OCI-LY7 (cell line): ENCODE measurements around the gene PSMF1. TPM values are rescaled to one million over a fixed set of nuclear protein-coding genes. Genes with fewer than 3 reads are reported as not detected.

Source experiments
- BruUV-seq: library from RNA; stranded (reverse); fragments of 400-500 nt; replicated peaks from 2 replicates; lab custom pipeline; 2021; lab: Mats Ljungman, UMichigan
- CTCF ChIA-PET: fragments of 300-600 bp; sonication (Branson Sonifier 250); formaldehyde crosslinking; loops from one replicate; lab custom pipeline; 2022; ENCODE audit warnings: antibody characterized with exemption; ENCODE audit not compliant: unreplicated experiment; lab: Charles Lee
- POLR2A ChIA-PET: fragments of 300-600 bp; sonication (Branson Sonifier 250); formaldehyde crosslinking; loops from one replicate; lab custom pipeline; 2022; ENCODE audit warnings: antibody characterized with exemption; lab: Charles Lee
- DNase-seq: peaks from one replicate; pipeline ENCODE4 v3.0.0-alpha.2; 2015; ENCODE audit warnings: low spot score
- H2AFZ ChIP-seq: fragments of 200-600 bp; sonication (generic), shearing (Covaris generic); 2 replicates; pipeline ENCODE4 v1.6.1; 2014; ENCODE audit warnings: mild to moderate bottlenecking, antibody characterized with exemption, low read length, moderate library complexity
- H3K27ac ChIP-seq: fragments of 200-600 bp; sonication (generic); 2 replicates; pipeline ENCODE4 v1.5.1; 2014; ENCODE audit warnings: mixed run types, low read depth, mild to moderate bottlenecking, moderate library complexity, low read length, inconsistent platforms; ENCODE audit not compliant: poor library complexity, severe bottlenecking
- H3K36me3 ChIP-seq: fragments of 200-600 bp; sonication (generic); 2 replicates; pipeline ENCODE4 v1.6.1; 2014; ENCODE audit warnings: mild to moderate bottlenecking, antibody characterized with exemption, low read length, moderate library complexity, mixed read lengths; ENCODE audit not compliant: insufficient read depth
- H3K4me1 ChIP-seq: fragments of 200-600 bp; sonication (generic); 2 replicates; pipeline ENCODE4 v1.5.1; 2014; ENCODE audit warnings: mild to moderate bottlenecking, low read length; ENCODE audit not compliant: insufficient read depth, poor library complexity, severe bottlenecking
- H3K4me2 ChIP-seq: fragments of 200-600 bp; sonication (generic); 2 replicates; pipeline ENCODE4 v1.6.1; 2014; ENCODE audit warnings: mild to moderate bottlenecking, low read length
- H3K4me3 ChIP-seq: fragments of 200-600 bp; sonication (generic); 2 replicates; pipeline ENCODE4 v1.5.1; 2014; ENCODE audit warnings: mild to moderate bottlenecking, low read depth, low read length; ENCODE audit not compliant: poor library complexity, severe bottlenecking
- H3K79me2 ChIP-seq: fragments of 200-600 bp; sonication (generic); 2 replicates; pipeline ENCODE4 v1.6.1; 2016; ENCODE audit warnings: low read depth, mild to moderate bottlenecking, low read length, moderate library complexity, mixed read lengths; ENCODE audit not compliant: insufficient read depth
- H3K9me2 ChIP-seq: fragments of 200-600 bp; sonication (generic); 2 replicates; pipeline ENCODE4 v1.6.1; 2016; ENCODE audit warnings: mild to moderate bottlenecking, low read length, mixed read lengths; ENCODE audit not compliant: insufficient read depth
- H3K9me3 ChIP-seq: fragments of 200-600 bp; sonication (generic); 2 replicates; pipeline ENCODE4 v1.6.1; 2014; ENCODE audit warnings: mild to moderate bottlenecking, mixed run types, low read length, mixed read lengths
- H4K20me1 ChIP-seq: fragments of 200-600 bp; sonication (generic); 2 replicates; pipeline ENCODE4 v1.6.1; 2014; ENCODE audit warnings: mild to moderate bottlenecking, antibody characterized with exemption, low read length, moderate library complexity, mixed read lengths; ENCODE audit not compliant: insufficient read depth
- CTCF ChIP-seq: fragments of 200-600 bp; sonication (generic); conservative IDR thresholded peaks from 2 replicates; pipeline ENCODE4 v1.5.1; 2014; ENCODE audit warnings: mild to moderate bottlenecking, antibody characterized with exemption, low read length, moderate library complexity, mixed read lengths
- EZH2phosphoT487 ChIP-seq: fragments of 200-600 bp; sonication (generic); IDR thresholded peaks from 2 replicates; pipeline ENCODE4 v1.6.1; 2018; ENCODE audit warnings: low read depth, borderline replicate concordance, mild to moderate bottlenecking, mixed run types, antibody characterized with exemption, low read length, moderate library complexity, mixed read lengths
- intact Hi-C: fragments of 100-400 bp; cut with micrococcal nuclease; formaldehyde crosslinking; loops from one replicate; pipeline ENCODE4 v1.10.0; 2022; ENCODE audit not compliant: unreplicated experiment
- total RNA-seq, 2 experiments: library from RNA; depleted of rRNA in 1 of 2; stranded (reverse); fragments of >200 nt in 1 of 2; shearing (Covaris generic) in 1 of 2; gene quantifications; 2 replicates each; pipeline ENCODE4 v1.2.3, GENCODE V29; 2014 to 2022

Gene PSMF1
- total RNA-seq, 2 experiments from 2014 or later: 34.7 to 132 TPM

DNA sequence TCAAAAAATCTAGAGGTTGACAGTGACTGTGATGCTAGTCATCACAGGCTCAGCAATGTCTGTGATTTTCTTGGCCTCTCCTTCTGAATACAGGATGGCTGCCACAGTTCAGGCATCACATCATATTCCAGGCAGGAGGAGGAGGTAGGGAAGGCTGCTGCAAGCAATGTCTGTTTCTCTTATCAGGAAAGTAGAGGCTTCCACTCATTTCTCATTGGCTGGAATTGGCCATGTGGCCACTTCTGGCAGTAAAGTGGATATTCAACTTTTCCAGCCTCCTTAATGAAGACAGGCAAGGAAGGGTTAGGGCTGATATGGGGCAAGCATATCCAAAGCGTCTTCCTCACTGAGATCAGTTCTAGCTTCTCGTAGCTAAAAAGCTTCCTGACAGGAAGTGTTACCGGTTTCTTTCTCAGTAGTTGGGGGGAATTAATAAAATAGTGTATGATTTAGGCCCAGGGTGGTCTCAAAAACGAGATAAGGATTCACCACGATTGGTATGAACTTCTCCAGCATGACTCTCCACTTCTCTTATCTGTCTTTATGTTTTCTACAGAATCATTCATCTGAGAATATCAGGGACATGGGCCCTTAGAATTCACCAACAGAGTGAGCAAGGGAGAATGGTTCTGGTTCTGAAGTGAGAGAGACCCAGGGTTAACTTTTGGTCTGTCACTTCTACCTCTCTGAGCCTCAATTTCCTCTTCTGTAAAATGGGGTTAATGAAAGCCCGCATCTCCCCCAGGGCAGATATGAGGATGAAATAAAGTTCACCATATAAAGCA, 32.7 kb upstream of the PSMF1 start:
- ChIA-PET POLR2A (no interaction called here), CTCF (no interaction called here)
- Histone ChIP-seq H3K79me2 (no peaks in the 10 kb centered on the region), H3K9me3 (no peaks in the 10 kb centered on the region), H3K4me3 (no peak overlapping the region), H3K4me2 (no peak overlapping the region), H3K4me1 (no peaks in the 10 kb centered on the region), H4K20me1 (no peaks in the 10 kb centered on the region), H3K9me2 (no peaks in the 10 kb centered on the region), H2AFZ (no peak overlapping the region), H3K27ac (no peak overlapping the region), H3K36me3 (no peaks in the 10 kb centered on the region)
- DNase-seq: no peak
- TF ChIP-seq CTCF (no peak), EZH2phosphoT487 (no peak)
- BruUV-seq: no TSS peak
- intact Hi-C loops: loop anchor here (10.0 kb wide), 1 partner anchor 129 kb away; no protein-coding TSS in a partner anchor

GRCh38 chr20:1086277-1087213, 31.9 kb upstream of the PSMF1 start:
- CTCF ChIA-PET: no interaction called here
- Histone ChIP-seq H3K27ac (no peak overlapping the region), H3K9me3 (no peaks in the 10 kb centered on the region), H2AFZ (no peak overlapping the region), H3K4me2 (no peak overlapping the region), H3K79me2 (no peaks in the 10 kb centered on the region), H3K9me2 (no peaks in the 10 kb centered on the region), H3K36me3 (no peaks in the 10 kb centered on the region), H4K20me1 (no peaks in the 10 kb centered on the region), H3K4me1 (no peaks in the 10 kb centered on the region), H3K4me3 (no peak overlapping the region)
- BruUV-seq: no TSS peak
- intact Hi-C loops: loop anchor here (10.0 kb wide), 1 partner anchor 128 kb away; no protein-coding TSS in a partner anchor
- DNase-seq: no peak
- POLR2A ChIA-PET: no interaction called here
- no peak for TF ChIP-seq EZH2phosphoT487
- no peak for TF ChIP-seq CTCF
